ENCODE data around the gene HEXA. TPM values are rescaled to one million over a fixed set of nuclear protein-coding genes. Genes with fewer than 3 reads are reported as not detected.

HEXA gene
- polyA plus RNA-seq, 2 of the 4 experiments (the other 2 are of a cell fraction), result 112 to 148 TPM

GRCh38 chr15:72313881-72314280 lies 61.9 kb downstream of the HEXA start:
- Histone ChIP-seq H3K4me1 (no peaks in the 10 kb centered on the region), H3K4me3 (no peak overlapping the region), H3K9me3 (no peaks in the 10 kb centered on the region), H3K27ac (no peak overlapping the region), H3K4me2 (no peak overlapping the region)
- DNase-seq (ENCODE audit: low read depth in 1 of 2, low spot score in 1 of 2) (no peak), ATAC-seq (no peak), FAIRE-seq (peak; percentile 43)
- CTCF ChIA-PET, result interaction anchor here (1.0 to 4.4 kb wide), 18 partner anchors 8 to 272 kb away, joined by 3 to 39 read pairs (median 8); no protein-coding TSS in a partner anchor
- POLR2A ChIA-PET, result interaction anchor here (1.3 kb wide), 1 partner anchor 18 kb away, joined by 3 read pairs; no protein-coding TSS in a partner anchor
- 37% methylated on average over 2 of the region's 2 CpGs for WGBS (ENCODE audit: missing lambda C conversion rate)
- no peak for TF ChIP-seq EHMT2 (IDR thresholded peaks at IDR 0.05; ENCODE audit: low read depth)
- no peak for TF ChIP-seq CHD2 (IDR thresholded peaks at IDR 0.05; ENCODE audit: low read length, partially characterized antibody)
- TF ChIP-seq CHD4 (IDR thresholded peaks at IDR 0.05; ENCODE audit: borderline replicate concordance), result no peak
- TF ChIP-seq RFX5 (IDR thresholded peaks at IDR 0.05), result no peak
- no peak for TF ChIP-seq NPAS2 (CRISPR knock-in tag; IDR thresholded peaks at IDR 0.05; ENCODE audit: borderline replicate concordance)
- TF ChIP-seq ESRRA (IDR thresholded peaks at IDR 0.05; ENCODE audit: borderline replicate concordance, low read length), result no peak
- TF ChIP-seq POLR2AphosphoS2 (conservative IDR thresholded peaks at IDR 0.05; ENCODE audit: low read length), result no peak
- no peak for TF ChIP-seq SREBF2 (IDR thresholded peaks at IDR 0.05)
- no peak for TF ChIP-seq BCL3 (IDR thresholded peaks at IDR 0.05)
- TF ChIP-seq NR3C1 (IDR thresholded peaks at IDR 0.05), result no peak
- no peak for TF ChIP-seq USF2 (IDR thresholded peaks at IDR 0.05)
- TF ChIP-seq MYC (IDR thresholded peaks at IDR 0.05; ENCODE audit: borderline replicate concordance, low read length), result no peak
- TF ChIP-seq EHF (CRISPR knock-in tag; IDR thresholded peaks at IDR 0.05), result no peak
- no peak for TF ChIP-seq ZC3H11A (IDR thresholded peaks at IDR 0.05)
- TF ChIP-seq HOXA7 (CRISPR knock-in tag; IDR thresholded peaks at IDR 0.05), result no peak
- no peak for TF ChIP-seq MAX (IDR thresholded peaks at IDR 0.05)
- no peak for TF ChIP-seq NFE2L2 (conservative IDR thresholded peaks at IDR 0.05; ENCODE audit: low read length)

- H3K9me3 ChIP-seq, result no peaks in the 10 kb centered on the region
- TF ChIP-seq NR3C1 (IDR thresholded peaks at IDR 0.05) (no peak), CHD2 (IDR thresholded peaks at IDR 0.05; ENCODE audit: low read length, partially characterized antibody) (no peak), MAX (IDR thresholded peaks at IDR 0.05) (no peak), MAFK (IDR thresholded peaks at IDR 0.05; ENCODE audit: partially characterized antibody) (no peak), ZFP36 (IDR thresholded peaks at IDR 0.05; ENCODE audit: borderline replicate concordance, partially characterized antibody) (no peak), EHF (CRISPR knock-in tag; IDR thresholded peaks at IDR 0.05) (no peak), USF2 (IDR thresholded peaks at IDR 0.05) (no peak), FOSL2 (IDR thresholded peaks at IDR 0.05) (no peak), FOSL2 (CRISPR knock-in tag; IDR thresholded peaks at IDR 0.05) (no peak), KDM1A (IDR thresholded peaks at IDR 0.05; ENCODE audit: low read depth) (no peak), HOXB5 (CRISPR knock-in tag; IDR thresholded peaks at IDR 0.05) (no peak), HMGXB4 (CRISPR knock-in tag; IDR thresholded peaks at IDR 0.05; ENCODE audit: borderline replicate concordance) (no peak)
- H3K27ac ChIP-seq, result no peak overlapping the region
- no peak for FAIRE-seq
- ChIA-PET POLR2A (interaction anchor here (1.3 kb wide), 1 partner anchor 18 kb away, joined by 3 read pairs; no protein-coding TSS in a partner anchor), CTCF (interaction anchor here (0.8 to 4.4 kb wide), 32 partner anchors 8 to 394 kb away, joined by 3 to 39 read pairs (median 4); no protein-coding TSS in a partner anchor)
- H3K4me3 ChIP-seq, result no peak overlapping the region
- 19% methylated on average over 2 of the region's 2 CpGs for WGBS (ENCODE audit: missing lambda C conversion rate)
- H3K4me2 ChIP-seq, result no peak overlapping the region
- no peak for DNase-seq (ENCODE audit: low read depth in 1 of 2, low spot score in 1 of 2)
- no peaks in the 10 kb centered on the region for H3K4me1 ChIP-seq
- ATAC-seq, result no peak
Observed at GRCh38 chr15:72313448-72313840, 62.4 kb downstream of the HEXA start.

Data from A549 (cell line).